PC-3 (cell line): ENCODE data around the gene LGI4. TPM values are rescaled to one million over a fixed set of nuclear protein-coding genes. Genes with fewer than 3 reads are reported as not detected.
"Not testable (repeated sequence)": the region's sequence is repeated elsewhere in the genome, so short reads cannot be mapped to it uniquely, and the experiment has no call there.

Experiments
- ATAC-seq: fragments of 200-7000 bp; cut with Tn5 transposase; 2 replicates; pipeline ENCODE4 v1.9.1; 2020; ENCODE audit warnings: mild to moderate bottlenecking, moderate library complexity
- BruUV-seq: library from RNA; stranded (reverse); fragments of 400-500 nt; replicated peaks from 2 replicates; lab custom pipeline; 2021; lab: Mats Ljungman, UMichigan
- CTCF ChIA-PET: fragments of 300-600 bp; sonication (Branson Sonifier 250); formaldehyde crosslinking; loops from one replicate; lab custom pipeline; 2022; ENCODE audit warnings: antibody characterized with exemption; lab: Charles Lee
- POLR2A ChIA-PET: fragments of 300-600 bp; sonication (Branson Sonifier 250); formaldehyde crosslinking; loops from one replicate; lab custom pipeline; 2022; ENCODE audit warnings: antibody characterized with exemption; ENCODE audit not compliant: unreplicated experiment; lab: Charles Lee
- DNase-seq: peaks from one replicate; pipeline ENCODE4 v3.0.0-alpha.2; 2015
- H2AFZ ChIP-seq: fragments of 300-600 bp; sonication (generic); 2 replicates; pipeline ENCODE4 v1.6.0; 2016; ENCODE audit warnings: antibody characterized with exemption, low read length
- H3F3A ChIP-seq: fragments of 300-600 bp; sonication (generic); one replicate; pipeline ENCODE4 v1.6.0; 2017; ENCODE audit warnings: antibody characterized with exemption, low read length, control low read depth, mild to moderate bottlenecking; ENCODE audit not compliant: unreplicated experiment
- H3K27ac ChIP-seq: fragments of 300-600 bp; sonication (generic); 2 replicates; pipeline ENCODE4 v1.5.1; 2016; ENCODE audit warnings: mild to moderate bottlenecking, low read length
- H3K27me3 ChIP-seq: fragments of 300-600 bp; sonication (generic); 2 replicates; pipeline ENCODE4 v1.6.1; 2016; ENCODE audit warnings: low read length, mixed read lengths
- H3K36me3 ChIP-seq: fragments of 300-600 bp; sonication (generic); 2 replicates; pipeline ENCODE4 v1.6.1; 2016; ENCODE audit warnings: low read depth, mixed run types, low read length, mixed read lengths
- H3K4me1 ChIP-seq: fragments of 300-600 bp; sonication (generic); 2 replicates; pipeline ENCODE4 v1.5.1; 2016; ENCODE audit warnings: low read length; ENCODE audit not compliant: insufficient read depth
- H3K4me2 ChIP-seq: fragments of 300-600 bp; sonication (generic); 2 replicates; pipeline ENCODE4 v1.6.0; 2016; ENCODE audit warnings: low read length
- H3K4me3 ChIP-seq: fragments of 300-600 bp; sonication (generic); 2 replicates; pipeline ENCODE4 v1.5.1; 2016; ENCODE audit warnings: mild to moderate bottlenecking, low read length, mixed read lengths
- H3K79me2 ChIP-seq: fragments of 300-600 bp; sonication (generic); 2 replicates; pipeline ENCODE4 v1.6.1; 2017; ENCODE audit warnings: low read length, mixed read lengths
- H3K9ac ChIP-seq: fragments of 300-600 bp; sonication (generic); 2 replicates; pipeline ENCODE4 v1.6.0; 2016; ENCODE audit warnings: mild to moderate bottlenecking, low read length
- H3K9me2 ChIP-seq: fragments of 300-600 bp; sonication (generic); replicated peaks from 2 replicates; pipeline ENCODE4 v1.6.1; 2016; ENCODE audit warnings: mixed run types, low read length, mixed read lengths
- H3K9me3 ChIP-seq: fragments of 300-600 bp; sonication (generic); 2 replicates; pipeline ENCODE4 v1.6.1; 2016; ENCODE audit warnings: low read length, mixed read lengths
- H4K20me1 ChIP-seq: fragments of 300-600 bp; sonication (generic); 2 replicates; pipeline ENCODE4 v1.6.1; 2016; ENCODE audit warnings: low read length, mixed read lengths
- EZH2 ChIP-seq: fragments of 300-600 bp; sonication (generic); IDR thresholded peaks from one replicate; pipeline ENCODE4 v1.6.1; 2017; ENCODE audit warnings: antibody characterized with exemption, mild to moderate bottlenecking, low read length; ENCODE audit not compliant: unreplicated experiment
- EZH2phosphoT487 ChIP-seq: fragments of 300-600 bp; sonication (generic); IDR thresholded peaks from 2 replicates; pipeline ENCODE4 v1.6.1; 2018; ENCODE audit warnings: mild to moderate bottlenecking, antibody characterized with exemption, low read length, borderline replicate concordance
- intact Hi-C: fragments of 100-400 bp; cut with micrococcal nuclease; formaldehyde crosslinking; loops from 2 replicates; pipeline ENCODE4 v1.9.0; 2023
- total RNA-seq: library from RNA; depleted of rRNA; stranded (reverse); fragments of >200 nt; gene quantifications from 2 replicates; pipeline ENCODE4 v1.2.3, GENCODE V29; 2014
- TF ChIP-seq, protein P1 (sequence below): fragments of 300-600 bp; sonication (generic); conservative IDR thresholded peaks from 2 replicates; pipeline ENCODE4 v1.5.1; 2017; ENCODE audit warnings: antibody characterized with exemption, low read depth, mild to moderate bottlenecking, low read length

Gene LGI4
- total RNA-seq, 1 experiment from 2014 or later = 0.22 TPM

DNA sequence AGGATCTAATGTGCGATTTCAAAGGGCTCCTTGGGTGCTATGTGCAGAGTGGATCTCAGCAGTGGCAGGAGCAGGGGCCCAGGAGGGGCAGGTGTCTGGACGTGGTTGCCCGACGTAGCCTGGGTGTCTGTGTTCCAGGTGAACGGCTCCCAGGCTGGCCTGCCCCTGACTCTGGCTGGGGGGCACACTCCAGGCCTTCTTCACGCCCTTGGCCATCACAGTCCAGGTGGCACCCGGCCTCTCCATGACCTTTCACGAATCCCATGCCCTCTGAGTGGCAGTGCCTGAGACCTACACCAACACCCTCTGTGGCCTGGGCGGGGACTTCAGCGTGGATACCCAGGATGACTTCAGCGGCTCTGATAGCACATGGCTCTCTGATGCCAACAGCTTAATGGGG is 30.5 kb downstream of the LGI4 start:
- ChIA-PET CTCF (no interaction called here), POLR2A (no interaction called here)
- peaks cover 7% of the 10 kb centered on the region for H3K4me1 ChIP-seq
- no peak overlapping the region for H3K9ac ChIP-seq
- H3K27me3 ChIP-seq = no peaks in the 10 kb centered on the region
- no peak overlapping the region for H3K27ac ChIP-seq
- no peak overlapping the region for H2AFZ ChIP-seq
- intact Hi-C loops = no loop called here
- DNase-seq = no peak
- no peaks in the 10 kb centered on the region for H3K36me3 ChIP-seq
- no peaks in the 10 kb centered on the region for H3K79me2 ChIP-seq
- TF ChIP-seq, protein P1, sequence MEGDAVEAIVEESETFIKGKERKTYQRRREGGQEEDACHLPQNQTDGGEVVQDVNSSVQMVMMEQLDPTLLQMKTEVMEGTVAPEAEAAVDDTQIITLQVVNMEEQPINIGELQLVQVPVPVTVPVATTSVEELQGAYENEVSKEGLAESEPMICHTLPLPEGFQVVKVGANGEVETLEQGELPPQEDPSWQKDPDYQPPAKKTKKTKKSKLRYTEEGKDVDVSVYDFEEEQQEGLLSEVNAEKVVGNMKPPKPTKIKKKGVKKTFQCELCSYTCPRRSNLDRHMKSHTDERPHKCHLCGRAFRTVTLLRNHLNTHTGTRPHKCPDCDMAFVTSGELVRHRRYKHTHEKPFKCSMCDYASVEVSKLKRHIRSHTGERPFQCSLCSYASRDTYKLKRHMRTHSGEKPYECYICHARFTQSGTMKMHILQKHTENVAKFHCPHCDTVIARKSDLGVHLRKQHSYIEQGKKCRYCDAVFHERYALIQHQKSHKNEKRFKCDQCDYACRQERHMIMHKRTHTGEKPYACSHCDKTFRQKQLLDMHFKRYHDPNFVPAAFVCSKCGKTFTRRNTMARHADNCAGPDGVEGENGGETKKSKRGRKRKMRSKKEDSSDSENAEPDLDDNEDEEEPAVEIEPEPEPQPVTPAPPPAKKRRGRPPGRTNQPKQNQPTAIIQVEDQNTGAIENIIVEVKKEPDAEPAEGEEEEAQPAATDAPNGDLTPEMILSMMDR = no peak
- TF ChIP-seq EZH2 (no peak), EZH2phosphoT487 (no peak)
- ATAC-seq = no peak
- no peaks in the 10 kb centered on the region for H3K9me3 ChIP-seq
- BruUV-seq = no TSS peak
- no peaks in the 10 kb centered on the region for H4K20me1 ChIP-seq
- no peak overlapping the region for H3K4me3 ChIP-seq
- no peaks in the 10 kb centered on the region for H3F3A ChIP-seq
- no peaks in the 10 kb centered on the region for H3K9me2 ChIP-seq
- H3K4me2 ChIP-seq = no peak overlapping the region

DNA sequence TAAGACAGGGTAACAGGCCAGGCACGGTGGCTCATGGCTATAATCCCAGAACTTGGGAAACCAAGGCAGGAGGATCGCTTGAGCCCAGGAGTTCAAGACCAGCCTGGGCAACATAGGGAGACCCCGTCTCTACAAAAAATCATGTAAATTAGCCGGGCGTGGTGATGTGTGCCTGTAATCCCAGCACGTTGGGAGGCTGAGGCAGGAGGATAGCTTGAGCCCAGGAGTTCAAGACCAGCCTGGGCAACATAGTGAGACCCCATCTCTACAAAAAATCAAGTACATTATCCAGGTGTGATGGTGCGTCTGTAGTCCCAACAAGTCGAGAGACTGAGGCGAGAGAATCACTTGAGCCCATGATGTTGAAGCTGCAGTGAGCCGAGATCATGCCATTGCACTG is 31.2 kb downstream of the LGI4 start:
- POLR2A ChIA-PET, DNase-seq, H3K27ac ChIP-seq, H3K79me2 ChIP-seq, H3K4me1 ChIP-seq, H3K4me3 ChIP-seq, H3K4me2 ChIP-seq, BruUV-seq, H3F3A ChIP-seq, H3K9ac ChIP-seq, H3K36me3 ChIP-seq, H3K9me2 ChIP-seq, ATAC-seq, H2AFZ ChIP-seq, H4K20me1 ChIP-seq, H3K27me3 ChIP-seq, H3K9me3 ChIP-seq, CTCF ChIA-PET, intact Hi-C loops: not testable (repeated sequence)

DNA sequence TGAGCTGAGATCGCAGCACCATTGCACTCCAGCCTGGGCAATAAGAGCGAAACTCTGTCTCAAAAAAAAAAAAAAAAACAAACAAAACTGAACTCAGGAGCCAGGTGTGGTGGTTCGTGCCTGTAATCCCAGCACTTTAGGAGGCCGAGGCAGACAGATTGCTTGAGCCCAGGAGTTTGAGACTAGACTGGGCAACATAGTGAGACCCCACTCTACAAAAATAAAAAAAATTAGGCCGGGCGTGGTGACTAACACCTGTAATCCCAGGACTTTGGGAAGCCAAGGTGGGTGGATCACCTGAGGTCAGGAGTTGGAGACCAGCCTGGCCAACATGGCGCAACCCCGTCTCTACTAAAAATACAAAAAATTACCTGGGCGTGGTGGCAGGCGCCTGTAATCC is 32.9 kb downstream of the LGI4 start:
- H3K27me3 ChIP-seq, intact Hi-C loops, H3F3A ChIP-seq, DNase-seq, H3K9me3 ChIP-seq, H3K4me2 ChIP-seq, H3K9me2 ChIP-seq, H4K20me1 ChIP-seq, H3K4me3 ChIP-seq, BruUV-seq, POLR2A ChIA-PET, H2AFZ ChIP-seq, H3K9ac ChIP-seq, H3K79me2 ChIP-seq, H3K36me3 ChIP-seq, ATAC-seq, H3K4me1 ChIP-seq, H3K27ac ChIP-seq, CTCF ChIA-PET: not testable (repeated sequence)
